ENCODE measurements around the gene KCNMA1. TPM values are rescaled to one million over a fixed set of nuclear protein-coding genes. Genes with fewer than 3 reads are reported as not detected.

The KCNMA1 gene
- total RNA-seq, 2 donors from 2014 or later = 29.1 to 37.9 TPM

- intact Hi-C loops (cut with DNase I) = no loop called here
- no peaks in the 10 kb centered on the region for H3K4me1 ChIP-seq (replicated peaks)
- H3K4me3 ChIP-seq = no peak overlapping the region
- H3K27me3 ChIP-seq (replicated peaks; ENCODE audit: insufficient read depth) = no peaks in the 10 kb centered on the region
- no peak for DNase-seq (ENCODE audit: low spot score)
- H3K27ac ChIP-seq = no peak overlapping the region
- TF ChIP-seq POLR2AphosphoS5 (IDR thresholded peaks at IDR 0.05) = no peak
- TF ChIP-seq CTCF (IDR thresholded peaks at IDR 0.05) = no peak
- TF ChIP-seq POLR2A (IDR thresholded peaks at IDR 0.05) = no peak
- H3K36me3 ChIP-seq = no peaks in the 10 kb centered on the region
- WGBS = 66% methylated on average over 4 of the region's 4 CpGs
- H3K9me3 ChIP-seq = no peaks in the 10 kb centered on the region
These were observed 474.9 kb downstream of the KCNMA1 start for GRCh38 chr10:77162697-77163096.

GRCh38 chr10:77160679-77161078 is 476.9 kb downstream of the KCNMA1 start:
- intact Hi-C loops (cut with DNase I) = no loop called here
- Histone ChIP-seq H3K4me1 (replicated peaks) (no peaks in the 10 kb centered on the region), H3K36me3 (no peaks in the 10 kb centered on the region), H3K9me3 (no peaks in the 10 kb centered on the region), H3K4me3 (no peak overlapping the region), H3K27ac (no peak overlapping the region), H3K27me3 (replicated peaks; ENCODE audit: insufficient read depth) (no peaks in the 10 kb centered on the region)
- DNase-seq (ENCODE audit: low spot score) = no peak
- 66% methylated on average over 1 of the region's 1 CpG for WGBS
- TF ChIP-seq CTCF (IDR thresholded peaks at IDR 0.05) (no peak), POLR2AphosphoS5 (IDR thresholded peaks at IDR 0.05) (no peak), POLR2A (IDR thresholded peaks at IDR 0.05) (no peak)

GRCh38 chr10:77159538-77160110 is 478.0 kb downstream of the KCNMA1 start:
- no peak for DNase-seq (ENCODE audit: low spot score)
- H3K4me3 ChIP-seq = no peak overlapping the region
- H3K4me1 ChIP-seq (replicated peaks) = no peaks in the 10 kb centered on the region
- intact Hi-C loops (cut with DNase I) = no loop called here
- no peak for TF ChIP-seq POLR2AphosphoS5 (IDR thresholded peaks at IDR 0.05)
- TF ChIP-seq POLR2A (IDR thresholded peaks at IDR 0.05) = no peak
- TF ChIP-seq CTCF (IDR thresholded peaks at IDR 0.05) = no peak
- H3K36me3 ChIP-seq = no peaks in the 10 kb centered on the region
- no peaks in the 10 kb centered on the region for H3K27me3 ChIP-seq (replicated peaks; ENCODE audit: insufficient read depth)
- H3K27ac ChIP-seq = no peak overlapping the region
- WGBS = 68% methylated on average over 2 of the region's 2 CpGs
- no peaks in the 10 kb centered on the region for H3K9me3 ChIP-seq

GRCh38 chr10:77158666-77159065 is 478.9 kb downstream of the KCNMA1 start:
- TF ChIP-seq POLR2AphosphoS5 (IDR thresholded peaks at IDR 0.05) (no peak), CTCF (IDR thresholded peaks at IDR 0.05) (no peak), POLR2A (IDR thresholded peaks at IDR 0.05) (no peak)
- 91% methylated on average over 3 of the region's 3 CpGs for WGBS

GRCh38 chr10:77157248-77158019 is 480.2 kb downstream of the KCNMA1 start:
- intact Hi-C loops (cut with DNase I) = no loop called here
- no peak for TF ChIP-seq CTCF (IDR thresholded peaks at IDR 0.05)
- H3K4me3 ChIP-seq = no peak overlapping the region
- H3K36me3 ChIP-seq = no peaks in the 10 kb centered on the region
- no peak overlapping the region for H3K27ac ChIP-seq
- H3K9me3 ChIP-seq = no peaks in the 10 kb centered on the region
- no peaks in the 10 kb centered on the region for H3K4me1 ChIP-seq (replicated peaks)
- no peaks in the 10 kb centered on the region for H3K27me3 ChIP-seq (replicated peaks; ENCODE audit: insufficient read depth)
- WGBS = 61% methylated on average over 9 of the region's 9 CpGs
- no peak for DNase-seq (ENCODE audit: low spot score)

More at GRCh38 chr10:77158666-77159065, 478.9 kb downstream of the KCNMA1 start:
- Histone ChIP-seq H3K27me3 (replicated peaks; ENCODE audit: insufficient read depth) (no peaks in the 10 kb centered on the region), H3K4me3 (no peak overlapping the region), H3K9me3 (no peaks in the 10 kb centered on the region), H3K4me1 (replicated peaks) (no peaks in the 10 kb centered on the region), H3K36me3 (no peaks in the 10 kb centered on the region), H3K27ac (no peak overlapping the region)
- intact Hi-C loops (cut with DNase I) = no loop called here
- no peak for DNase-seq (ENCODE audit: low spot score)
